Sigmoid colon (tissue), 7 donors: ENCODE data around the gene SLC48A1. TPM values are rescaled to one million over a fixed set of nuclear protein-coding genes. Genes with fewer than 3 reads are reported as not detected.

Source experiments
- DNase-seq: peaks from one replicate; pipeline ENCODE4 v3.0.0-alpha.2; 2019
- H3K27ac ChIP-seq, 4 donors: fragments of 200-600 bp; sonication (generic); one replicate each; pipeline ENCODE4 v1.5.1; 2016 to 2019; ENCODE audit warnings: mild to moderate bottlenecking in 1 of 4
- H3K27me3 ChIP-seq, 3 donors: fragments of 200-600 bp; sonication (generic); one replicate each; pipeline ENCODE4 v1.5.1; 2019; ENCODE audit warnings: mild to moderate bottlenecking in 1 of 3
- H3K36me3 ChIP-seq, 4 donors: fragments of 200-600 bp; sonication (generic); one replicate each; pipeline ENCODE4 v1.5.1; 2016 to 2019
- H3K4me1 ChIP-seq, 4 donors: fragments of 200-600 bp; sonication (generic); one replicate each; pipeline ENCODE4 v1.5.1; 2017 to 2019
- H3K4me3 ChIP-seq, 4 donors: fragments of 200-600 bp; sonication (generic); one replicate each; pipeline ENCODE4 v1.5.1; 2017 to 2019; ENCODE audit warnings: mild to moderate bottlenecking in 2 of 4, moderate library complexity in 1 of 4
- H3K9me3 ChIP-seq, 4 donors: fragments of 200-600 bp in 3 of 4; sonication (generic) in 3 of 4; one replicate each; pipeline versions ENCODE4 v1.5.1 to v1.6.1; 2013 to 2019
- EP300 ChIP-seq, 4 donors: sonication (generic); formaldehyde crosslinking; IDR thresholded peaks; one replicate each; pipeline ENCODE4 v1.6.1; 2017; ENCODE audit warnings: antibody characterized with exemption in 4 of 4
- POLR2A ChIP-seq, 2 donors: fragments of 450-650 bp; IDR thresholded peaks; one replicate each; pipeline ENCODE4 v1.6.1; 2016; ENCODE audit warnings: antibody characterized with exemption in 2 of 2, mild to moderate bottlenecking in 2 of 2, moderate library complexity in 2 of 2
- POLR2AphosphoS5 ChIP-seq, 4 donors: sonication (generic); formaldehyde crosslinking; IDR thresholded peaks; one replicate each; pipeline ENCODE4 v1.6.1; 2017; ENCODE audit warnings: antibody characterized with exemption in 4 of 4
- WGBS, 2 donors: extraction: QIAGEN DNeasy Blood & Tissue Kit; methylation state at CpG; one replicate each; pipeline ENCODE4 v1.1.7; 2013; 5-methylcytosine and 5-hydroxymethylcytosine counted together
- intact Hi-C: fragments of 100-400 bp; cut with DNase I; formaldehyde crosslinking; loops from one replicate; pipeline ENCODE4 v1.15.1; 2023
- polyA plus RNA-seq, 3 donors: library from polyadenylated mRNA; stranded (reverse); fragments of 200-250 nt; gene quantifications; one replicate each; pipeline ENCODE4 v1.2.3, GENCODE V29; 2013
- total RNA-seq, 4 donors: library from RNA; depleted of rRNA; stranded (reverse); fragments of >200 nt; gene quantifications; one replicate each; pipeline ENCODE4 v1.1.0, GENCODE V29; 2016
- TF ChIP-seq, protein P1 (sequence below), 4 experiments: fragments of 450-650 bp in 3 of 4; fragments of 200-600 bp in 1 of 4; IDR thresholded peaks; one replicate each; pipeline ENCODE4 v1.5.1; 2016 to 2019; ENCODE audit warnings: antibody characterized with exemption in 4 of 4, mild to moderate bottlenecking in 3 of 4, moderate library complexity in 2 of 4
- donor health status: healthy with polysubstance abuse.
- donor health status: Bipolar disorder and iron deficiency.
- donor health status: healthy.

Gene SLC48A1
- total RNA-seq (10 to 100 TPM; 30.3 to 46.6 (median 32.2) TPM), polyA plus RNA-seq (10 to 100 TPM in 2 of 3 donors, 1 to 10 TPM in 1; 6.9 to 14.2 (median 12.0) TPM)

DNA sequence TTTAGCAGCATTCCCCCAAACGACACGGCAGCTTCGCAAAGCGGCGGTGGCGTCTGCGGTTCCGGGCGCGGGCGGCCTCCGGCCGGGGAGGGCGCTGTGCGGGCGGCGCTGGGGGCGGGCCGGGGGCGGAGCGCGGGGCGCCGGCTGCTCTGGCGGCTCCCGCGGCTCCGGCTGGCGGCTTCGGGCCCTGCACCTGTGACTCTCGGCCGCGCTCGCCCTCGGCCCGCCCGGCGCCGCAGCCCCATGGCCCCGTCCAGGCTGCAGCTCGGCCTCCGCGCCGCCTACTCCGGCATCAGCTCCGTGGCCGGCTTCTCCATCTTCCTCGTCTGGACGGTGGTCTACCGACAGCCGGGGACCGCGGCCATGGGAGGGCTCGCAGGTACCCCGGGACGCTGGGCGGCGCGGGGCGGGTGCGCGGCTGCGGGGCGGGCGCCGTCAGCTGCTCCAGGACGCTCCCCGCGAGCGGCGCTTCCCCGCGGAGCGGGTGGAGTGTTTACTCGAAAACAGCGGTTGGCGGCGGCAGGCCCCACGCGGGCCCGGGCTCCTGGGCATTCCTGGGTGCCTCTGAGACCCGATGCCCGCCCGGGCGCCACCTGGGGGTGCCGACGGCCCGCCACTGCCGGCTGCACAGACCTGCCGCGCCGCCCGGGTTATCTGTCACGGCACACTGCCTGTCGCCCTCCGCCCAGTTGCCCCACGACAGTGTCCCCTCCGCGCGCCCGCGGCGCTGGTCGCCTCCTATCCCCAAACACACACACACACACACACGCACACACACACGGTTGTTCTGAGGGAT is at the start of gene SLC48A1:
Gene SLC48A1, plus strand, starts transcription at position 177 of the 796 bp plus-strand sequence. Its CDS starts 67 bp downstream, at position 244.
- peak; percentile 87 for DNase-seq
- no peaks in the 10 kb centered on the region for H3K36me3 ChIP-seq
- H3K4me3 ChIP-seq = peak within 1 kb of the TSS; percentile 72 to 99 (median 98)
- no peaks in the 10 kb centered on the region for H3K9me3 ChIP-seq
- intact Hi-C loops = no loop called here
- H3K27ac ChIP-seq = peak within 1 kb of the TSS; percentile 89 to 91 (median 90)
- peaks cover 0 to 68% (median 56%) of the 10 kb centered on the region in 4 donors for H3K4me1 ChIP-seq
- no peak for TF ChIP-seq POLR2A (IDR thresholded peaks at IDR 0.05)
- TF ChIP-seq, protein P1, sequence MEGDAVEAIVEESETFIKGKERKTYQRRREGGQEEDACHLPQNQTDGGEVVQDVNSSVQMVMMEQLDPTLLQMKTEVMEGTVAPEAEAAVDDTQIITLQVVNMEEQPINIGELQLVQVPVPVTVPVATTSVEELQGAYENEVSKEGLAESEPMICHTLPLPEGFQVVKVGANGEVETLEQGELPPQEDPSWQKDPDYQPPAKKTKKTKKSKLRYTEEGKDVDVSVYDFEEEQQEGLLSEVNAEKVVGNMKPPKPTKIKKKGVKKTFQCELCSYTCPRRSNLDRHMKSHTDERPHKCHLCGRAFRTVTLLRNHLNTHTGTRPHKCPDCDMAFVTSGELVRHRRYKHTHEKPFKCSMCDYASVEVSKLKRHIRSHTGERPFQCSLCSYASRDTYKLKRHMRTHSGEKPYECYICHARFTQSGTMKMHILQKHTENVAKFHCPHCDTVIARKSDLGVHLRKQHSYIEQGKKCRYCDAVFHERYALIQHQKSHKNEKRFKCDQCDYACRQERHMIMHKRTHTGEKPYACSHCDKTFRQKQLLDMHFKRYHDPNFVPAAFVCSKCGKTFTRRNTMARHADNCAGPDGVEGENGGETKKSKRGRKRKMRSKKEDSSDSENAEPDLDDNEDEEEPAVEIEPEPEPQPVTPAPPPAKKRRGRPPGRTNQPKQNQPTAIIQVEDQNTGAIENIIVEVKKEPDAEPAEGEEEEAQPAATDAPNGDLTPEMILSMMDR (IDR thresholded peaks at IDR 0.05) = peak in 1 of 4 experiments; percentile 13
- TF ChIP-seq POLR2AphosphoS5 (IDR thresholded peaks at IDR 0.05) = peak in 2 of 4 donors; percentile 52 to 63
- WGBS, 2 donors = 1% methylated on average over 106 of the region's 106 CpGs
- H3K27me3 ChIP-seq = no peaks in the 10 kb centered on the region

DNA sequence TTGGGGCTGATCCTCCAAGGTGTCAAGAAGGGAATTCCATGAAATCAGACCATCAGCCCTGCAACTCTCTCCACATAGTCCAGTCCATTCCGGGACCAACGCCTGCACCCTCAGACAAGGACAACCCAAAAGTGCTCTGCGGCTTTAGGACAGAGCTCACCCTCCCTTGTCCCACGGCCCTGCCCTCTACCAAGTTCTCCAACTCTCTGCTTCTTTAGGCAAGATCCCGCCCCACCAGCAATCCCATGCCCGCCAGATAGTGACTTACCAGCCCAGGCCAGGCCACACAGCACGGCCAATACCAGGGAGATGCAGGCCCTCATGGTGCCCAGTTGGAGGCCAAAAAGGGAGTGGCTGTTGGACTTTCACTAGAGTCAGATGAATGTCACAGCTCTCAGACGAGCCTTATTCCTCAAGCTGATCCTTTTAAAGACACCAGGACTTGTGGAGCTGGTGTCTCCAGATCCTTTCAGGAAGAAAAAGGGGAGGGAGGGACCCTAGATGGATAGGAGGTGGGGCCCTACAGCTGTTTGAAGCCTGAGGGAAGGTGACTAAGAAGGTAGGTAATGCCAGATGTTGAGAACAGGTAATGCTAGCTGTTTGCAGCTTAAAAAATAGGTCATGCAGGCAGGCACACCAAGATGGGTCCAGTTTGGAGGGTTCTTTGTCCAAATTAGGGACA is 47.8 kb upstream of the SLC48A1 start, which contains the start of gene ENDOU:
Gene ENDOU, minus strand, starts transcription at position 400 of the 682 bp plus-strand sequence. Its CDS starts 77 bp downstream, at position 323.
- Histone ChIP-seq H3K9me3 (no peaks in the 10 kb centered on the region), H3K27me3 (no peaks in the 10 kb centered on the region), H3K4me3 (no peak within 1 kb of the TSS), H3K4me1 (no peaks in the 10 kb centered on the region), H3K36me3 (peaks cover 0 to 5% (median 0%) of the 10 kb centered on the region in 4 donors), H3K27ac (no peak within 1 kb of the TSS)
- TF ChIP-seq, protein P1 (IDR thresholded peaks at IDR 0.05) = no peak
- TF ChIP-seq POLR2AphosphoS5 (IDR thresholded peaks at IDR 0.05) (no peak), EP300 (IDR thresholded peaks at IDR 0.05) (no peak), POLR2A (IDR thresholded peaks at IDR 0.05) (no peak)
- 94 to 99% methylated on average over 8 of the region's 8 CpGs for WGBS, 2 donors
- DNase-seq = peak; percentile 43
- intact Hi-C loops = no loop called here

DNA sequence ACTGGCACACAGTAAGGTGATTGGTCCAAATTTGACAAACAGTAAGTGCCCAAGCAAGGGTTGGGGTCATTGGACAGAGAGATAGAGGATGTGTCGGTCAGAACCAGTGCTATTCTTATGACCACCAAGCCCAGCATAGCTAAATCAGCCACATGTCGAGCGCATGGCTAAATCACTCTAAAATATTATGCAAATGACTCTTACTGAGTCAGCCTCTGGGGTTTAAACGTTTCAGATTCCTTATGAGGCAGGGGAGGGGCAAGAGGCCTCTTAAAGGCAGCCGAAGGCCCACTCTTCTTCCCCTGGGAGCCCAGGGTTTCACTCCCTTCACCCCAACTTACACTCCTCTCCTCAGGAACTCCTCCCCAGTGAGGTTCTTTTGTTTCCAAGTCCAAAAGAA is 47.1 kb upstream of the SLC48A1 start:
- Histone ChIP-seq H3K9me3 (no peaks in the 10 kb centered on the region), H3K4me1 (no peaks in the 10 kb centered on the region), H3K4me3 (no peak overlapping the region), H3K36me3 (peaks cover 0 to under 1% (median 0%) of the 10 kb centered on the region in 4 donors), H3K27me3 (no peaks in the 10 kb centered on the region), H3K27ac (no peak overlapping the region)
- TF ChIP-seq POLR2A (IDR thresholded peaks at IDR 0.05) (no peak), POLR2AphosphoS5 (IDR thresholded peaks at IDR 0.05) (no peak), EP300 (IDR thresholded peaks at IDR 0.05) (no peak)
- TF ChIP-seq, protein P1 (IDR thresholded peaks at IDR 0.05) = no peak
- DNase-seq = peak; percentile 19
- WGBS, 2 donors = 53 to 73% methylated on average over 5 of the region's 5 CpGs
- intact Hi-C loops = no loop called here

DNA sequence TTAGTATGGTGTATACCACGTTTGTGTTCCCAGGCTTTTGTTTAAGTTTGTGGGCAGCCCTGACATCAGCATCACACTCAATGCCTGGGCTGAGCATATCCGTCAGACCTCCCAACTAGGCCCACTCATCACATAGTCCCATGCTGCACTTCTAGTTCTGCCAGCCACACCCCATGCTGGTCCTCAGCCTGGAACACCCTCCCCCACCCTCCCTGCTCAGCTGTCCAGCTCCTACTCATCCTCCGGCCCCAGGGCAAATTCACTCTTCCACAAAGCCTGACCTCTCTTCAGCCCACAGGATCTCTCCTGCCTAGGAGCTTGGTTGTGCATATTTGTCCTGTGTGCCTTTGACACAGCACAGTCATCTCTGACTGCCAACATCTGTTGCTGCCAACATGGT is 43.8 kb upstream of the SLC48A1 start:
- WGBS, 2 donors = 67 to 71% methylated on average over 3 of the region's 3 CpGs
- no peak for DNase-seq
- TF ChIP-seq, protein P1 (IDR thresholded peaks at IDR 0.05) = no peak
- no peak for TF ChIP-seq POLR2AphosphoS5 (IDR thresholded peaks at IDR 0.05)

More for the DNA sequence above, 43.8 kb upstream of the SLC48A1 start:
- Histone ChIP-seq H3K36me3 (no peaks in the 10 kb centered on the region), H3K4me1 (no peaks in the 10 kb centered on the region), H3K27ac (no peak overlapping the region), H3K4me3 (no peak overlapping the region), H3K9me3 (no peaks in the 10 kb centered on the region), H3K27me3 (no peaks in the 10 kb centered on the region)
- intact Hi-C loops = no loop called here
